ENCODE measurements around the gene GNG13.

DNA sequence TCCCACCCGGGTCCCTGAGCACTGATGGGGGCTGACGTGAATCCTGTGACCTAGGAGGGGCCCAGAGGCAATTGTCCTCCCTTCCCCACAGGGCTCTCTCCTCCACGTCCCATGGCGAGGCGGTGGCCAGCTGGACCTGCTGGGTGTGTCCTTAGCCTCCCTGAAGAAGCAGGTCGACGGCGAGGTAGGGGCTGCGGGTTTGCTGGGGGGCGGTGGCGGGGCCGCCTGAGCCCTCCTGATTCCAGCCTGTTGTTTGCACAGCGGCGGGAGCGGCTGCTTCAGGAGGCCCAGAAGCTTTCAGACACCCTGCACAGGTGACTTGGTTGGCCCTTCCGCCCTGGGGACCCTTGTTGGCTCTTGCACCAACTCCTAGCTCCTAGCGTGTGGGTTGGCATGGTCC is 10.4 kb downstream of the GNG13 start:
- TF ChIP-seq, protein P1, sequence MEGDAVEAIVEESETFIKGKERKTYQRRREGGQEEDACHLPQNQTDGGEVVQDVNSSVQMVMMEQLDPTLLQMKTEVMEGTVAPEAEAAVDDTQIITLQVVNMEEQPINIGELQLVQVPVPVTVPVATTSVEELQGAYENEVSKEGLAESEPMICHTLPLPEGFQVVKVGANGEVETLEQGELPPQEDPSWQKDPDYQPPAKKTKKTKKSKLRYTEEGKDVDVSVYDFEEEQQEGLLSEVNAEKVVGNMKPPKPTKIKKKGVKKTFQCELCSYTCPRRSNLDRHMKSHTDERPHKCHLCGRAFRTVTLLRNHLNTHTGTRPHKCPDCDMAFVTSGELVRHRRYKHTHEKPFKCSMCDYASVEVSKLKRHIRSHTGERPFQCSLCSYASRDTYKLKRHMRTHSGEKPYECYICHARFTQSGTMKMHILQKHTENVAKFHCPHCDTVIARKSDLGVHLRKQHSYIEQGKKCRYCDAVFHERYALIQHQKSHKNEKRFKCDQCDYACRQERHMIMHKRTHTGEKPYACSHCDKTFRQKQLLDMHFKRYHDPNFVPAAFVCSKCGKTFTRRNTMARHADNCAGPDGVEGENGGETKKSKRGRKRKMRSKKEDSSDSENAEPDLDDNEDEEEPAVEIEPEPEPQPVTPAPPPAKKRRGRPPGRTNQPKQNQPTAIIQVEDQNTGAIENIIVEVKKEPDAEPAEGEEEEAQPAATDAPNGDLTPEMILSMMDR (IDR thresholded peaks at IDR 0.05) = no peak
- TF ChIP-seq ZFX (IDR thresholded peaks at IDR 0.05; ENCODE audit: borderline replicate concordance) = no peak

Data from 22Rv1 (cell line).